ENCODE results near the gene ACOD1.

DNA sequence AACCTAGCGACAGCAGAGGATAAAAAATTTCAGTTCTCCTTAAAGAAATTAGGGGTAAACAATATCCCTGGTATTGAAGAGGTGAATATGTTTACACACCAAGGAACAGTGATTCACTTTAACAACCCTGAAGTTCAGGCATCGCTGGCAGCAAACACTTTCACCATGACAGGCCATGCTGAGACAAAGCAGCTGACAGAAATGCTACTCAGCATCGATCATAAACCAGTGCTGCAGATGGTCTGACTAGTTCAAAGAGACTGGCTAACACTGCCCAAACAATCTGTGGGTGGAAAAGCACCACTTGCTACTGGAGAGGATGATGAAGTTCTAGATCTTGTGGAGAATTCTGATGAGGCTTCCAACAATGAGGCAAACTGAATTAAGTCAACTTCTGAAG lies 19.9 kb upstream of the ACOD1 start:
- TF ChIP-seq, protein P1, sequence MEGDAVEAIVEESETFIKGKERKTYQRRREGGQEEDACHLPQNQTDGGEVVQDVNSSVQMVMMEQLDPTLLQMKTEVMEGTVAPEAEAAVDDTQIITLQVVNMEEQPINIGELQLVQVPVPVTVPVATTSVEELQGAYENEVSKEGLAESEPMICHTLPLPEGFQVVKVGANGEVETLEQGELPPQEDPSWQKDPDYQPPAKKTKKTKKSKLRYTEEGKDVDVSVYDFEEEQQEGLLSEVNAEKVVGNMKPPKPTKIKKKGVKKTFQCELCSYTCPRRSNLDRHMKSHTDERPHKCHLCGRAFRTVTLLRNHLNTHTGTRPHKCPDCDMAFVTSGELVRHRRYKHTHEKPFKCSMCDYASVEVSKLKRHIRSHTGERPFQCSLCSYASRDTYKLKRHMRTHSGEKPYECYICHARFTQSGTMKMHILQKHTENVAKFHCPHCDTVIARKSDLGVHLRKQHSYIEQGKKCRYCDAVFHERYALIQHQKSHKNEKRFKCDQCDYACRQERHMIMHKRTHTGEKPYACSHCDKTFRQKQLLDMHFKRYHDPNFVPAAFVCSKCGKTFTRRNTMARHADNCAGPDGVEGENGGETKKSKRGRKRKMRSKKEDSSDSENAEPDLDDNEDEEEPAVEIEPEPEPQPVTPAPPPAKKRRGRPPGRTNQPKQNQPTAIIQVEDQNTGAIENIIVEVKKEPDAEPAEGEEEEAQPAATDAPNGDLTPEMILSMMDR (IDR thresholded peaks at IDR 0.05; ENCODE audit: borderline replicate concordance, extremely low read depth, low read length, poor library complexity, severe bottlenecking): no peak
- TF ChIP-seq EZH2 (IDR thresholded peaks at IDR 0.05; ENCODE audit: borderline replicate concordance, low read depth, low read length, severe bottlenecking): no peak
